T-helper 22 cell (primary cell): Measurements from ENCODE around the gene ENTPD8.
"Not testable (repeated sequence)": the region's sequence is repeated elsewhere in the genome, so short reads cannot be mapped to it uniquely, and the experiment has no call there.

ENCODE experiments used
- DNase-seq: peaks from one replicate; pipeline ENCODE4 v3.0.0-alpha.2; 2020; ENCODE audit warnings: low read depth

The ENTPD8 gene

DNA sequence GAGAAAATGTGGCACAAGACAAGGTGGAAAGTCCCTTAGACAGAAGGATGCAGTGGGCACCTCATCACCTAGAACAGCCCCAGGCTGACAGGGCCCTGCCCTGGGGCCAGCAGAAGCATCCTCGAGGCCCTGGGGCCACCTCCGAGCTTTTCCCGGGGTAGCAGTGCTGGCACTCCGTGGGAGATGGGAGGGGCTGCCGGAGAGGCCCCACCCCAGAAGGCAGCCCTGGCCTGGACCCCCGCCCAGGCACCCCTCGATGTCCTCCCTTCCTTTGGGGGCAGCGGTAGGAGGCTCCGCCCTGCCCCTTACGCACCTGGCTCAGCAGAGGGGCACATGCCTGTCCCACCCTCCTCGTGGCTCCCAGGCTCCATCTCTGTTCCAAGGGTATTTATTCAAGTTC is 35.7 kb upstream of the ENTPD8 start:
- DNase-seq, result no peak

- no peak for DNase-seq
Observed at GRCh38 chr9:137475666-137476065, 34.5 kb upstream of the ENTPD8 start.

GRCh38 chr9:137474271-137474670 is 33.1 kb upstream of the ENTPD8 start:
- no peak for DNase-seq

DNA sequence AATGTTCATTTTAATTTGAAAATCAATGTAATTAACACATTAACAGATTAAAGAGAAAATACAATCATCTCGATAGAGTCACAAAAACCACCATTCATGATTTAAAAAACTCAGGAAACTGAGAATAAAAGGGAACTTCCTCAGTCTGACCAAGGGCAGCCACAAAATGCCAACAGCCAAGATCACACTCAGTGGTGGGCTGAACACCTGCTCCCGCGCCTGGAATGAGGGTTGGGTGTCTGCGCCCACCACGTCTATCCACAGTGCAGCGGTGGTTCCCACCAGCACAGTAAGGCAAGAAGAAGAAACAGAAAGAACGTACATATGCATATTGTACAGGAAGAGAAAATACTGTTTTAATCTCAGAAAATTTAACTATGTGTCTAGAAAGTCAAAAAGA is 29.6 kb upstream of the ENTPD8 start:
- no peak for DNase-seq

DNA sequence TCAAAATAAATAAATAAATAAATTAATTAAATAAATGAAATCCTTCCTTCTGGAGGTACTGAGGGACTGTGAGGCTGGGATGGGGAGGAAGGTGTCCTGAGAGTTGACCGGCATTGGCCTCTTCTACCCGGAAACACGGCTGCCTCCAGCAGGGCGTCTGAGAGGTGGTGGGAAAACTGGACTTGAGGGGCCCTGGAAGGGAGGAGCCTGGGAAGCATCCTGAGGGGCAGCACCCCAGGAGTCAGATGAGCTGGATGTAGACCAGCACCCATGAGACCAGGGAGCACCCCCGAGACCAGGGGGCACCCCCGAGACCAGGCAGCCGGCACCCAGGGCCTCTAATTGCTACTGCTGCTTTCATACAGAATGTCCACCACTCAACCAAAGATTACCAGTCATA is 26.7 kb upstream of the ENTPD8 start:
- no peak for DNase-seq

DNA sequence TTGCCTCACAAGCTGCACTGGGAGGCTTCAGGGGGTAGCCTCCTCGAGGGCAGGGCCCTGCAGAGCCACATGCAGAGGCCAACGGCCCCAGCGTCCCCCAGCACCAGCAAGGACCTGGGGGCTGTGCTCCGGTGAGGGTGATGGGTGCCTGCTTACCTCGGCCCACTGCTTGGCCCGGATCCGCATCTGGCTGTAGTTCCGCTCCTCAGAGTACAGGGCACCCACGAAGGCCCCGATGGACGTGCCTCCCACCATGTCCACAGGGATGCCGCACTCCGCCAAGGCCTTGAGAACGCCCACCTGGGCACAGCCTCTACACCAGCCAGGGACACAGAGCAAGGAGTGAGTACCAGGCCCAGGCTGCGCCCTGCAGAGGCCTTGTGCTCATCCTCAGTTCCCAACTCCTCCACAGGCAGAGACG is 26.0 kb upstream of the ENTPD8 start:
- DNase-seq, result no peak

- DNase-seq, result not testable (repeated sequence)
Observed at GRCh38 chr9:137466389-137467085, 25.4 kb upstream of the ENTPD8 start.

DNA sequence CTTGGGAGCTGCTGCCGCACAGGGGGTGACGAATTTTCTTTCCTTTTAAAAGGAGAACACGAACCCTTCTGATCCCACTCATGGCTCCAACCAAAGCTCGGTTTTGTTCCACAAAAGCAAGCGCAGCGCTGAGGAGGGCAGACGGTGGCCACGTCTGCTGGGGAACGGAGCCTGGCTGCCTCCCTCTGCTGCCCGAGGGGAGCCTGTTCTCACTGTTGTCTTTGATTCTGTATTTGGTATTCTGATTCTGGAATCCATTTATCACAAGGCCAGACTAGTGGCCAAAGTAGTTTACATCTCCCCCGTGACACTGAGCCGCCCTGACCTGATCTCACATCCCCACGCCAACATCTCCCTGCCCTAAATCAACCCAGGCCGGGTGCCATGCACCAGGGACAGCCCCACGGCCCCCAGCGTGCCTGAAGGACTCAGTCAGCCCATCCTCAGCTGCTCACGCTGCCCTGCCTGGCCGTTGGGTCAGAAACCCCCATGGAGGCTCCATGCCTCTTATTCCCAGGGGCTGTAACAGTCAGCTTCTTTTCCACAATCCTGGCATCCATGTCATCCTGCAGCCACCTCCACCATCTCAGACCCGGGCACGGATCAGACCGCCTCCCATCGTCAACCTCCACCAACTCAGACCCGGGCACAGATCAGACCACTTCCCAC is 24.7 kb upstream of the ENTPD8 start:
- no peak for DNase-seq

DNA sequence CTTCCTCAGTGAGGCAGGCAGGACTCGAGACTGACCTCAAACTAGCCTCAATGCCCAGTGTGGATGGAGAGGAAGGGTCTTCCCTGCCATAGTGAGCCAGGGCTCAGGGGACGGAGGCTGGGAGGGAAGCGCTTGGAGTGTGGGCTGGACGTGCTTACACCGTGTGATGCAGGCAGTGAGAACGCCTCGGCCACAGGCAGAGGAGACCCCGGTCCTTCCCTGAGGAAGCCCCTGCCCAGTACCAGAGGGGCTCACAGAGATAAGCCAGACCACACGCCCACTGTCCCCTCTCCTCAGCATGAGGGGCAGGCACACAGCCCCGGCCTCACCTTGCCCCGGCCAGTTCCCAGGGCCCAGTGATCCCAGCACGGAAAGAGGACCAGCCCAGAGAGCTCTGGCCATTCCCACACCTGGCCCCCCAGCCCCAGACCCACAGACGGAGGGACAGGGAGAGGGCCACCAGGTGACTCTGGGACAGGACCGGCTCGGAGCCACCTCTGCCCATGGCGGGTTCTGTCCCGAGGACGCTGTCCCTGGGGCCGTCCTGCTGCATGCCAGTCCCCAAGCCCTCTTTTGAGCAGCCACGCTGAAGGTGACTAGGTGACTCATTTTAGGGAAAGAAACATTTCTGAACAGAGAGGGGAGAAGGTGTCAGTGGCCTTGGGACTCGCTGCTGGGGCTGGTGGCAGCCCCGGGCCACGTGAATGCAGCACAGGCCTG is 24.0 kb upstream of the ENTPD8 start:
- DNase-seq, result no peak

DNA sequence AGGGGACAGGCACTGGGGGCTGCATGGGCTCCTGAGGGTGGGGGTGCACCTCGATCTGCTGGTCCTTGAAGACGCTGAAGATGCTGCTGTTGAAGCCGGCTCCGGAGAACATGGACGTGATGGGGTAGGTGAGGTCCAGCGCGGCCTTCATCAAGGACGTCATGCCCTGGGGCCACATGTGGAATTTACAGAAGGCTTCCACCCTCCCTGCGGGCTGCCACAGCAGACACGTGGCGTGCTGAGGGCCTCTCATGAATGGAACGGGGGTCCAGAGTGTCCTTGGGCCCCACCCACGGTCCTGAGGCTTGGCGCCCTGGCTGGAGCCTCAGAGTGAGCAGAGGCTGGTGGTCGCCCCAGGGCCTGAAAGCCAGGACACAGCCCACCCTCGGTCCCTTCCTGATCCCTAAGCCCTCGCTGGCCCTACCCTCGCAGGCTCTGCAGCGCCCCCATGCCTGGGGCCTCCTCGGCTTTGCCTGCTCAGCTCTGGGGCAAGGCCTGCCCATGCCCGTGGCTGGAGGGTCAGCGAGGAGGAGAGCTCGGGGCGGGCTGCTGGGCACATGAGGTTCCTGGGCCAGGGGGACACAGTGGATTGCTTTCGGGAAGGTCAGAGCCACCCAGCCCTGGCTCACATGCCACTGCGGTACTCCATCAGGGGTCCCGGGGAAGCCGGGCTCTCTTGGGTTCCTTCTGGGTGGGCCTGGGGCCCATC is 23.3 kb upstream of the ENTPD8 start:
- DNase-seq, result no peak

- no peak for DNase-seq
Observed at GRCh38 chr9:137463931-137464290, 22.8 kb upstream of the ENTPD8 start.

GRCh38 chr9:137462986-137463930 is 22.1 kb upstream of the ENTPD8 start:
- no peak for DNase-seq

DNA sequence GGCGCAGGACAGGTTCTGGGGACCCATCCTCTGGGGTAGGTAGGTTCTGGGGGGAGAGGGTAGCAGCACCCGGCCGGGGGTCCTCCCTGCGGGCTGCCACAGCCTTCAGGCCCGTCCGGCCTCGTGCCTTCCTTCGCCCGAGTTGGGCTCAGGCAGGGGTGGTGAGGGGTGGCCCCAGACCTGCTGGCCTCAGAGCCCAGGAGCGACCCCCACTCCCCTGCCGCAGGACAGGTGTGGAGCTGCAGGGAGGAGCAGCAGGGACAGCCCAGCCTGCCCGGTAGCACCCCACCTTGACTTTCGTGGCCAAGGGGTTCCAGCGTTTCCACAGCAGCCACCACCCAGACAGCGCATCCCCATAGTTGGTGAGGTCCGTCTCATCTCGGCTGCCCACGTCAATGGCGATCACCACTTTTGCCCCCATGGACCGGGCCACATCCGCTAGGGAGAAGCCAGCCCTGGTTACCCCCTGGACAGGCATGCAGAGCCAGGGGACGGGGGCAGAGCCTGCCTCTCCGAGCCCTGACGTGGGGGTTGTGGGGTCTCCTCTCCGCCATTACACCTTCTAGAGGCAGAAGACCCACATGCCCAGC is 21.3 kb upstream of the ENTPD8 start:
- no peak for DNase-seq

DNA sequence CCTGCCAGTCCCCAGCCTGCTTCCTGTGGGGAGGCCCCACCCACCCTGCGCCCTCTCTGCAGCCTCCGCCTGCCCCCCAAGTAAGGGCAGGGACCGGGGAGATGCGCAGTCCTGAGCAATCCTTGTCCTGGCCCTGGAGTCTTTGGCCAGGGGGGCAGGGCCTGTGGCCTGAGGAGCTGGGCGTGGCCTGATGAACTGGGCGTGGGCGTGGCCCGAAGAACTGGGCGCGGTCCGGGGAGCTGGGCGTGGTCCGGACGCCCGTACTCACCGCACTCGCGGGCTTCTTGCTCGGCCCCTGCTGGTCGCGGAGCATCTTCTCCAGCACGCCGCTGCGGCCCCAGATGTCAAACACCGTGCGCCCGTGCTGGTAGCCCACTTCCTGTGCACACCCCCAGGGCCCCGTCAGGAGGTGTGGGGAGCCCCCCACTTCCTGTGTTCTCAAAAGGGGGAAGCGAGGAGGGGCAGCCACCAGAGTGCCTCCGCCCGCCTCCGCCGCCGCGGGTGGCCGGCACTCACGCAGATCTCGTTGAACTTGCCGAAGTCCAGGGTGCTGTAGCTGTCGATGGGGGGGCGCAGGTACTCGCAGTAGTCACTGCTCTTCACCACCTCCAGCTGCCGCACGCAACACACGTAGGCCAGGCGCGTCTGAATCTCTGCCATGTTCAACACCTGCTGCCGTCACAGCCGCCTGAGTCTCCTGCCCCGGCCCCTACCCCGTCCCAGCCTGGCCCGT is 20.7 kb upstream of the ENTPD8 start:
- DNase-seq, result peak; percentile 71

- no peak for DNase-seq
Observed at GRCh38 chr9:137461316-137461662, 20.1 kb upstream of the ENTPD8 start.

DNA sequence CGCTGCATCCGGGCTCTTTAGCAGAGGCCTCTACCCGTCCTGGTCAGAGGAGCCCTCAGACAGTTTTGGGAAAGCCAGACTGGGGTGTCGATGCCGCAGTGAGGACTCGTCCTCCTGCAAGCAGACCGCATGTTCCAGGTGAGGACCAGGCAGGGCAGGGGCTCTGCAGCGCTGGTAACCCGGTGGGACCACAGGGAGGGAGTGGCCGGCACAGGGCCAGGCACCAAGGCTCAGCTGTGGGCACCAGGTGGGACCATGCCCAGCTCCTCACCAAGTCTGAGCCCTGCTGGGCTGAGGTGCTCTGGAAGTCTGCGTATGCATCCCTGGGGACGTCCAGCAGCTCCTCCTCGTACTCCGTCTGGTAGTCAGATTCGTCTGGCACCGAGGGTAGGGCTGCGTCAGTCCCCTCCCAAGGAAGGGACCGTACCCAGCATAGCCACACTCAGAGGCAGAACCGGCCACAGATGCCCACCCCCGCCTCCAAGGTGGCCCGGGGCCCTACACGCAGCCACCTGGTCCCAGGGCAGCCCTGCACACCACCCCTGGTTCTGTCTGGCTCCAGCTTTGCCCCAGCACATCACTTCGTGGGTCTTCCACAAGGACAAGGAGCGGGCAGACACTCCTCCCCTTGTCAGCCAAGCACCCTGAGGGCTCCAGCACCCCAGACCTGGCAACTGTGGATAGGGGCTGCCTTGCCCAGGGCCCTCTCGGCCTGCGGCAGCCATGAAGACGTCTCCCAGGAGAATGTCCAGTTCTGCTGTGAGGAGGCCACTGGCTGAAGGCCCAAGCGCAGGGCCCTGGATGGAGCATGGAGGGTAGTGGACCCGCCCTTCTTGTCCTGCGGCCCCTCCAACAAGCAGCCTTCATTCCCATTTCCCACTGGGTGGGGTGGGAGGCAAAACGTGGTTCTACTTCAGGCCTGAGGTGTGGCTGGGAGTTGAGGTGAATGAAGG is 19.5 kb upstream of the ENTPD8 start:
- DNase-seq, result no peak

- DNase-seq, result no peak
Observed at GRCh38 chr9:137459601-137460362, 18.6 kb upstream of the ENTPD8 start.

GRCh38 chr9:137459152-137459600 is 18.0 kb upstream of the ENTPD8 start, which contains the start of gene NSMF:
Gene NSMF, minus strand, starts transcription at chr9:137459334. Its CDS starts 232 bp downstream, at chr9:137459102.
- DNase-seq, result peak; percentile 88
